Caki2 (cell line): Measurements from ENCODE around the gene DMRT3. TPM values are rescaled to one million over a fixed set of nuclear protein-coding genes. Genes with fewer than 3 reads are reported as not detected.

ENCODE experiments used
- DNase-seq: peaks from one replicate; pipeline ENCODE4 v3.0.0-alpha.2; 2015; ENCODE audit warnings: low read depth
- in situ Hi-C: cut with HindIII; loops from 2 replicates; pipeline ENCODE4 v1.10.0; 2016; ENCODE audit warnings: low sequenced_read_pairs, low pct_unique_long_range_greater_than_20kb, mixed read lengths
- total RNA-seq: library from RNA; depleted of rRNA; stranded (reverse); fragments of >200 nt; shearing (Covaris generic); gene quantifications from 2 replicates; pipeline ENCODE4 v1.2.3, GENCODE V29; 2014; ENCODE audit warnings: low replicate concordance; rRNA removed

Gene DMRT3
- total RNA-seq, 1 experiment from 2014 or later, result not detected

DNA sequence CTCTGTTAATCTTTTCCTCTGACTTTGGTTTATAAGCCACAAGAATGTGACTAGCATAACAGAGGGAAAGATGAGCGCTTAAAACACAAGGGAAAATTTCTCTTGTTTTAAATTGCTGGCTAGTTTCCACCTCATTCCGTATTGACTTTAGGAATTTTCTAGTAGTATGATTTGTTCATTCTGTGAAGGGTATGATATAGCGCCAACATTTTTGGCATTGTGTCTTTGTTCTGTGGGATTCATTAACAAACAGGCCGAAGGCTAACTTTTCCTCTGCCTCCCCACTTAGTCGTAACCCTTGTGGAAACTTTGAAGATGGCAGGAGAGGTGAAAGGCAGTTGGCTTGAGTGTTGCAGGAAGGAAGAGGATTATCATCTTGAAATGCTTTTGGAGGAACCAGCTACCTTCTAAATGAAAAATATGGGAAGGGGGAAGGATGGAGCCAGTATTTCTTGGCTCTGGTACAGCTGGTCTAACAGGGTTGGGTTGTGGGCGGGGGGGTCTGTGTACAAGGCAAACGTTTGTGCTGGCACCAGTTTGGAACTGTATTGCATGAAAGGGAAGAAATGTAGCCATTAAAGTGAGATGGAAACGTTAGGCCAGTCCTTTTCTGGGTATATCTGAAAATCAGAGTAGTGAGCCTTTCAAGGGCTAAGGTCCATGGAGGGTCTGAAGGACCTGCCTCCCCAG is 52.2 kb downstream of the DMRT3 start:
- DNase-seq, result no peak
- in situ Hi-C loops, result no loop called here

- in situ Hi-C loops, result no loop called here
- DNase-seq, result no peak
These were observed 55.6 kb downstream of the DMRT3 start for GRCh38 chr9:1031951-1032601.

GRCh38 chr9:1034271-1034670 is 57.8 kb downstream of the DMRT3 start:
- no peak for DNase-seq
- in situ Hi-C loops, result no loop called here

GRCh38 chr9:1039589-1039988 is 63.1 kb downstream of the DMRT3 start:
- DNase-seq, result no peak
- in situ Hi-C loops, result no loop called here

Other genes starting within 250 kb of the DMRT3 start
- 1.0 TPM in 1 of 2 replicates, not detected in the other for gene DMRT1, start 135.0 kb upstream of the DMRT3 start, total RNA-seq
- 3.0 and 5.6 TPM in 2 replicates for gene DMRT2, start 73.7 kb downstream of the DMRT3 start, total RNA-seq